ENCODE results near the gene TM9SF1. TPM values are rescaled to one million over a fixed set of nuclear protein-coding genes. Genes with fewer than 3 reads are reported as not detected.

TM9SF1 gene
- polyA plus RNA-seq, 3 donors, result 14.6 to 56.0 (median 51.1) TPM

GRCh38 chr14:24164518-24164991, 30.7 kb downstream of the TM9SF1 start:
- Mint-ChIP-seq H3K27me3 (ENCODE audit: low read depth in 3 of 3) (peaks cover 0 to 3% (median 0%) of the 10 kb centered on the region in 3 donors), H3K9me3 (no peaks in the 10 kb centered on the region), H3K4me3 (no peak overlapping the region), H3K4me1 (peaks cover 72% of the 10 kb centered on the region), H3K36me3 (peaks cover 75 to 88% of the 10 kb centered on the region in 2 donors), H3K27ac (peak overlapping the region in 4 of 7 donors; percentile 1 to 83 (median 44))
- intact Hi-C loops (cut with micrococcal nuclease), result no loop called here
- Histone ChIP-seq H3K79me2 (ENCODE audit: insufficient read depth, low read length) (peaks cover 46% of the 10 kb centered on the region), H3K27me3 (ENCODE audit: control insufficient read depth in 2 of 2, insufficient read depth in 2 of 2, low read length in 2 of 2) (no peaks in the 10 kb centered on the region), H4K20me1 (ENCODE audit: insufficient read depth, low read length) (peaks cover 68% of the 10 kb centered on the region), H3K4me3 (replicated peaks in 1 of 3; ENCODE audit: low read depth in 2 of 3, low read length in 3 of 3) (no peak overlapping the region), H3K9ac (ENCODE audit: insufficient read depth, low read length, poor library complexity, severe bottlenecking) (no peak overlapping the region), H3K4me2 (replicated peaks; ENCODE audit: extremely low read depth, low read length, poor library complexity, severe bottlenecking) (no peak overlapping the region), H3K4me1 (ENCODE audit: control insufficient read depth in 1 of 2, insufficient read depth in 2 of 2, low read length in 2 of 2) (peaks cover 56 to 81% of the 10 kb centered on the region in 2 donors), H3K27ac (ENCODE audit: low read depth in 1 of 2, low read length in 2 of 2) (peak overlapping the region in 1 of 2 donors; percentile 59), H2AFZ (ENCODE audit: insufficient read depth, low read depth, low read length, poor library complexity, severe bottlenecking) (no peak overlapping the region), H3K36me3 (replicated peaks in 1 of 2; ENCODE audit: control insufficient read depth in 1 of 2, insufficient read depth in 2 of 2, low read length in 2 of 2) (peaks cover 69 to 74% of the 10 kb centered on the region in 2 donors), H3K9me3 (replicated peaks in 1 of 2; ENCODE audit: control insufficient read depth in 1 of 2, insufficient read depth in 1 of 2, low read length in 2 of 2) (no peaks in the 10 kb centered on the region)
- TF ChIP-seq, protein P1, sequence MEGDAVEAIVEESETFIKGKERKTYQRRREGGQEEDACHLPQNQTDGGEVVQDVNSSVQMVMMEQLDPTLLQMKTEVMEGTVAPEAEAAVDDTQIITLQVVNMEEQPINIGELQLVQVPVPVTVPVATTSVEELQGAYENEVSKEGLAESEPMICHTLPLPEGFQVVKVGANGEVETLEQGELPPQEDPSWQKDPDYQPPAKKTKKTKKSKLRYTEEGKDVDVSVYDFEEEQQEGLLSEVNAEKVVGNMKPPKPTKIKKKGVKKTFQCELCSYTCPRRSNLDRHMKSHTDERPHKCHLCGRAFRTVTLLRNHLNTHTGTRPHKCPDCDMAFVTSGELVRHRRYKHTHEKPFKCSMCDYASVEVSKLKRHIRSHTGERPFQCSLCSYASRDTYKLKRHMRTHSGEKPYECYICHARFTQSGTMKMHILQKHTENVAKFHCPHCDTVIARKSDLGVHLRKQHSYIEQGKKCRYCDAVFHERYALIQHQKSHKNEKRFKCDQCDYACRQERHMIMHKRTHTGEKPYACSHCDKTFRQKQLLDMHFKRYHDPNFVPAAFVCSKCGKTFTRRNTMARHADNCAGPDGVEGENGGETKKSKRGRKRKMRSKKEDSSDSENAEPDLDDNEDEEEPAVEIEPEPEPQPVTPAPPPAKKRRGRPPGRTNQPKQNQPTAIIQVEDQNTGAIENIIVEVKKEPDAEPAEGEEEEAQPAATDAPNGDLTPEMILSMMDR (IDR thresholded peaks at IDR 0.05), result no peak
- WGBS (ENCODE audit: insufficient coverage), result 98% methylated on average over 14 of the region's 14 CpGs
- no peak for DNase-seq

GRCh38 chr14:24162093-24162492, 33.1 kb downstream of the TM9SF1 start:
- no peaks in the 10 kb centered on the region for H3K27me3 Mint-ChIP-seq (ENCODE audit: low read depth in 3 of 3)
- DNase-seq, result no peak
- Histone ChIP-seq H3K27ac (ENCODE audit: low read depth in 1 of 2, low read length in 2 of 2) (peak overlapping the region; percentile 13 to 100), H3K9me3 (replicated peaks in 1 of 2; ENCODE audit: control insufficient read depth in 1 of 2, insufficient read depth in 1 of 2, low read length in 2 of 2) (no peaks in the 10 kb centered on the region), H4K20me1 (ENCODE audit: insufficient read depth, low read length) (peaks cover 51% of the 10 kb centered on the region), H3K4me3 (replicated peaks in 1 of 3; ENCODE audit: low read depth in 2 of 3, low read length in 3 of 3) (peak overlapping the region; percentile 91 to 100 (median 96)), H3K27me3 (ENCODE audit: control insufficient read depth in 2 of 2, insufficient read depth in 2 of 2, low read length in 2 of 2) (no peaks in the 10 kb centered on the region), H3K4me2 (replicated peaks; ENCODE audit: extremely low read depth, low read length, poor library complexity, severe bottlenecking) (peak overlapping the region; percentile 85), H3K79me2 (ENCODE audit: insufficient read depth, low read length) (peaks cover 46% of the 10 kb centered on the region), H3K4me1 (ENCODE audit: control insufficient read depth in 1 of 2, insufficient read depth in 2 of 2, low read length in 2 of 2) (peaks cover 50 to 75% of the 10 kb centered on the region in 2 donors), H3K36me3 (replicated peaks in 1 of 2; ENCODE audit: control insufficient read depth in 1 of 2, insufficient read depth in 2 of 2, low read length in 2 of 2) (peaks cover 71 to 74% of the 10 kb centered on the region in 2 donors), H3K9ac (ENCODE audit: insufficient read depth, low read length, poor library complexity, severe bottlenecking) (peak overlapping the region; percentile 94), H2AFZ (ENCODE audit: insufficient read depth, low read depth, low read length, poor library complexity, severe bottlenecking) (peak overlapping the region; percentile 65)
- no peaks in the 10 kb centered on the region for H3K9me3 Mint-ChIP-seq
- H3K4me1 Mint-ChIP-seq, result peaks cover 60% of the 10 kb centered on the region
- 81% methylated on average over 5 of the region's 8 CpGs for WGBS (ENCODE audit: insufficient coverage)
- H3K36me3 Mint-ChIP-seq, result peaks cover 72 to 89% of the 10 kb centered on the region in 2 donors
- peak overlapping the region; percentile 96 to 99 (median 97) for H3K27ac Mint-ChIP-seq
- TF ChIP-seq, protein P1 (IDR thresholded peaks at IDR 0.05), result no peak
- intact Hi-C loops (cut with micrococcal nuclease), result no loop called here
- peak overlapping the region; percentile 95 to 99 for H3K4me3 Mint-ChIP-seq

Data from CD14-positive monocyte (primary cell).